NCI-H2107 (cell line): ENCODE results near the gene ALS2.
"Not testable (repeated sequence)": the region's sequence is repeated elsewhere in the genome, so short reads cannot be mapped to it uniquely, and the experiment has no call there.

Source experiments
- DNase-seq: peaks from one replicate; lab custom pipeline; 2025; lab: John Stamatoyannopoulos, UW

Gene ALS2

DNA sequence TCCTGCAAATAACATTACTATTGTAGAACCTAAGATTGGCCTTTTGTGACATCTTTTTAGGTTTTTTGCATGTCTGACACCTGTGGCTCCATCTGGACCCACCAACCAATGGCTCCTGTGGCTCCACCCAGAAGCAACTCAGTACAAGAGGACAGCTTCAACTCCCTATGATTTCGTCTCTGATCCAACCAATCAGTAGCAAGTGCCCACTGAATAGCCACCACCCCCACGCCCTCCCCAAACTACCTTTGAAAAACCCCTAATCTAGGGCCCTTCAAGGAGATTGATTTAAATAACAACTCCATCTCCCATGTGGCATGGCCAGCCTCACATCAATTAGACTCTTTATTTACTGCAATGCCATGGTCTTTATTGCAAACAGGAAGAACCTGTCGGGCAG is 105.9 kb downstream of the ALS2 start:
- no peak for DNase-seq

DNA sequence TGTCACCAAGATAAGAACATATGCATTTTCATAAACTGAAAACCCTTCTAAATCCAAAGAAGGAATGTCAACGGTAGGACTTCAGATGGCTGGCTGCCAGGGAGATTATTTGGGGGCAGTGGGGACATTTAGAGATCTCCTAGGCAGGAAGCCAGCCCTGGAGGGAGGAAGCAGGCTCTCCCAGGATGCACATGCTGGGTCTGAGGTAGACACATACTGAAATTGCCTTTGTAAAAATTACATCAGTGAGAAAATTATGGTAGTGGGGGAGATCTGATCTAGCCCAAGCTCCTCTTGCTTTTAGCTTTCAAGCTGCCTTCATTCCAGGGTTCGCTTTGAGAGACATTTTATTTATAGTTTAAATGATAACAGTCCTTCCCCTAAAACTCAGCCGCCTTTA is 106.4 kb downstream of the ALS2 start:
- DNase-seq, result no peak

DNA sequence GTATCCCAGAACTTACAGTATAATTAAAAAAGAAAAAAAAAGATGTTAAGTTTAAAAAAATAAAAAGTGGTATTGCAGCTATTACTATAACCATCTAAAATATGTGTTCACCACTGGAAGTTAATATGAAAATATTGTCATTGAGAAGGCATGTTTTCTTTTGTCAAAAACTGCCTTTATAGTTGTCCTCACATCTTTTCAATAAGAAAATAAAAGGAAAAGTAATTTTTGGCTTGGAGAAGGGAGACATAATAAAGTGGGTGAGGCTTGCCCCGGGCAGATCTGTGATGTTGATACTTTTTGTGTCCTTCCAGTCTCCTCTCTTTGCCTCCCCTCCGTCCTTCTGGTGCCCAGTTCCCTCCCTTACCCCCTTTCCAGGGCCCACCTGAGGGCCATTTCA is 107.2 kb downstream of the ALS2 start:
- DNase-seq, result no peak

DNA sequence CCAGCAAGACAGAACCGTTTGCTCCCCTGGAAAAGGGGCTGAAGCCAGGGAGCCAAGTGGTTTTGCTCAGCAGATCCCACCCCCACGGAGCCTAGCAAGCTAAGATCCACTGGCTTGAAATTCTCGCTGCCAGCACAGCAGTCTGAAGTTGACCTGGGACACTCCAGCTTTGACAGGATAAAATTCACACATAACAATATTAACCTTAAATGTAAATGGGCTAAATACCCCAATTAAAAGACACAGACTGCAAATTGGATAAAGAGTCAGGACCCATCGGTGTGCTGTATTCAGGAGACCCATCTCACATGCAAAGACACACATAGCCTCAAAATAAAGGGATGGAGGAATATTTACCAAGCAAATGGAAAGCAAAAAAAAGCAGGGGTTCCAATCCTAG is 109.5 kb downstream of the ALS2 start:
- not testable (repeated sequence) for DNase-seq

DNA sequence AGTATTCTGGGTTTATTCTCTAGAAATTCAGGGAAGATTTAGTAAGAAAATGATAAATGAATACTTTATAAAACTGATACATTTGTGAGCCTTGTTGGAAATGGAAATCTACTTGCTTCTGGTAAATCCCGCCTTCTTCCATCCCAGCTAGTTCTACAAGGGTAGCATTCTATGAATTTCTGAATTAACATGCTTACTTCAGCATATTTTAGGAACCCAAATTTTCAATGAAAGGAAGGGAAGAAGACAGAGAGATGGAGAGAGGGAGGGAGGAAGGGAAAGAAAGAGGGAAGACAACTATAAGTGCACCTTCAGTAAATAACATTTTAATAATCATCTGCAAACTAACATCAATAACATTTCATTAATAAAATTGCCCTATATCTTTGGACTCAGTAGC is 110.9 kb downstream of the ALS2 start:
- no peak for DNase-seq

DNA sequence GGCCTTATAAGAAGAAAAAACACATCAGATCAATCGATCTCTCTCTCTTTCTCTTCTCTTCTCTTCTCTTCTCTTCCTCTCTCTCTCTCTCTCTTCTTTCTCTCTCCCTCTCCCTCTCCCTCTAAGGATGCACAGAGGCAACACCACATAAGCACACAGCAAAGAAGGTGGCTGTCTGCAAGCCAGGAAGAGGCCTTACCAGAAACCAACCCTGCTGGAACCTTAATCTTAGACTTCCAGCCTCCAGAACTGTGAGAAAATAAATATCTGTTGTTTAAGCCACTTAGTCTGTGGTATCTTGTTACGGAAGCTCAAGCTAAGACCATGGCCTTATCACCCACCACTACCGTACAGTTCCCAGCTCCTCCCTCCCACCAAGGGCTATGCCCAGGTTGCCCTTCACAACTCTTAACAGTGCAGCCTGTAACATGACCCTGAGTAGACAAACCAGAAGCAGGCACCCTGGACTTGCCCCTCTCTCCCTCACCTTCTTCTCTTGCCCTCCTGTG is 112.3 kb downstream of the ALS2 start:
- no peak for DNase-seq

DNA sequence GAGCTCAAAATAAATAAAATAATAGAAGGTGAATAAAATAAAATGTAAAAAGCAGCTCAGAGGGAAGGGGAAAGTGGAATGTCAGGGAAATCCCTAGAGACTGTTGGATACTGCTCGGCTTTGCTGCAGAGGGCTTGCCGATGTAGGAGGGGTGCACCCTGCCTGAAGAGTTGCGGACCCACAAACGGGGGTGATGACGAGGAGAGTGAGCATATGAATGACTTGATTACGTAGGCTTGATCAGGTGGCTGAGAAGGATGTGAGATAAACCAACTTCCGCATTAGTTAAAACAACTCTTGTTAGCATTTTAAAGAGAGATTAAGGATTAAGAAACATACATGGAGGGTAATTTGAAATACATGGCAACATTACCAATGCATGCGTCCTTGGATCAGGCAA is 116.4 kb downstream of the ALS2 start:
- DNase-seq, result no peak

DNA sequence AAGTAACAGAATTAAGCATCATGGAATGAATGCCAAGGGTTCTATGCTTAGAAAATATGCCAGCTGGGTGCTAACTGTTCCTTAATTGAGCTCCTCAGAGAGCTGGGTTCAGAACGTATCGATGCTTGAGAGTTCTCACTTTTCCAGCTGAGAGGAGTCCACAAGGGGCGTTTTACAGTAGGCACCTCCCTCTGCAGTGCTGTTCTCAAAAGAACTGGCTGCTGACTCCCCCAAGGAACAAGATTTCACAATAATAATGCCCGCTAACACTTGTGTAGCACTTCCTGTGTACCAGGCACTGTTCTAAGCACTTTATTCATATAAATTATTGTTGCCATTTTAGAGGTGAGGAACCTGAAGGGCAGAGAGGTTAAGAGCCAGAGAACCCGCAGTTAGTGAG is 119.4 kb downstream of the ALS2 start:
- no peak for DNase-seq

DNA sequence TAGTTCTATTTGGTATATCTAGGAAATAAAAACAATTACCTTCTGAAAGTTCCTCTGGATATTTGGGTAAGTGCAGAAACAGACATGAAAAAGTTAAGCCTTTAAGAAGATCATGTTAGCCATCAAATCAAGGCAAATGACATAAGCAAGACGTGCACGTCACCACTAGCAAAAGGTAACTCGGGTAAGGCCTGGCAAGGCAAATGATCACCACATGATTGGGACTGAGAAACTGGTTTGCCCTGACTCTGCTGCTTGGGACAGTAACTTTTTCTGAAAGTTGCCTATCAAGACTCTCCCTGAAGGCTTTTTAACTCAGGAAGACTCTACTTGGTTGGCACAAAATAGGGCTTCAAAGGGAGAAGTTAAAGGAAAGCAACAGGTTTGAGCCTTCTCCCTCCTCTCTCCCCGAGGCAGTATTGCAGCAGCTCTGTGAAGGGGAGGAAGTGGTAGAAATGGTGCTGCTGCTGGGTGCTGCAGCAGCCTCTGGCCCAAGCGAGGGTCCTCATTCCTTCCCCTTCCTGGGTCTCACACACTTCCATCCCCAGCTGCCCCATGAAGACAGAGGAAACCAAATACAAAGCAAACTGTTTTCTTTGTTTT is 120.3 kb downstream of the ALS2 start:
- DNase-seq, result no peak

DNA sequence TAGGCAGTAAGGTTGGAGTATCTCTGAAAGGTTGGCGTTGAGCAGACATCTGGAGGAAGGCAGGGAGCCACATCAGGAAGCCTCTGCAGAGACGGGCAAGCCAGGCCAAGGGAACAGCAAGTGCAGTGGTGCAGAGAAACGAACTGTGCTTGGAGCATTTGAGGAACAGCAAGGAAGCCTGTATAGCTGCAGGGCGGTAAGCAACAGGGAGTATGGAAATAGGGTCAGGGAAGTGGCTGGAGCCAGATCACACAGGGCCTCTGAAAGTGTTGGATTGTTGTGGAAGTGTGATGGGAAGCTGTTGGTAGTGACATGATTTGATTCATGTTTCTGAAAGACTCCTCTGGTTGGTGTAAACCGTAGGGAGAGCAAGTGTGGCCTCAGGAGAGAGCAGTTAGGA is 124.0 kb downstream of the ALS2 start:
- DNase-seq, result no peak

DNA sequence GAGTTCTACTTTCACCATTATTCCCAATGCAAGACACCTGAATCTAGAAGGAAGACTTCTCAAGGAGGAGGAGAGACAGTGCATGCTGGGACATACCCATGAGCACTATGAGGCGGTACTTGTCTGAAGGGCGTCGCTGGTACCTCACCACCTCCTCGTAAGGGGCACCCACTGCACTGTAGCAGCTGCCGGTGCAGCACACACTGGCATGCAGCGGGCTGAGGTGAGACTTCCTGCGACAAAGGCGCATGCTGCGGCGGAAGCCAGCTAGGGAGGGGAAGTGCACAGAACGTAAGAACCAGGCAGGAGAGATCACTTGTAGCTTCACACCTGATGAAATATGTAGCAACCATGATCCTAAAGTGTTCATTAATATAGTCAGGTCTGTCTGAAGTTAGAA is 124.6 kb downstream of the ALS2 start:
- no peak for DNase-seq

DNA sequence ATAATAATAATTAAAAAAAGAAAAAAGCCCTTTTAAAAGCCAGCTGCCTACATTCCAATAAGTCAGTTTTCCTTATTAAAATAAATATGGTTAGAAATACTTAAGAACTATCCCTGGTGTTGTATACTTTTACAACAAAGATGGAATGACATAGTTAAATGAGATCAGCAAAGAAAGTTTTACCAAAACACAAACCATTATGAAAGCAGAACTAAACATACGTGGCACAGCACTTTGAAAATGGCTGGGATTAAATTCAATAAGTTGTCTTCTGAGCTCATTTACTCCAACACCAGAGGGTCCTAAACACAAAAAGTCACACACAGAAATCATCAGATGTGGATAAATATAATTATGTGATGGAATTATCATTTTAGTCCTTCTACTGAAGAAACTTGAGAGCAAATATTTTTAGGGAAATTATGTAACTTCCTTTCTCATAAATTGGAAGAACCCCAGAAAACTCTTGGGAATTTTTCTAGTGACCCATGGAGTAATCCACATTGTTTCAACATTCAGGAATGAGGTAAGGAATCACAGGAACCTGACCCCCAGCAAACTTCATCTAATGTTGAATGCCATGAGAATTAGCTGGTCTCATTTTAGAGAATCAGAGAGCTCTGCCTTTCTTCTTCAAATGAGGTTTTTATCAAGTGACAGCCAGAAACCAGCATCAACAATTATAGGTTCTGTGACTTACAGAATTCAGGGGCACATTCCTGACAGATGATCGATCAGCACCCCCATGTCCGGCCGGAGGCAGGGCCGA is 125.9 kb downstream of the ALS2 start:
- DNase-seq, result no peak

DNA sequence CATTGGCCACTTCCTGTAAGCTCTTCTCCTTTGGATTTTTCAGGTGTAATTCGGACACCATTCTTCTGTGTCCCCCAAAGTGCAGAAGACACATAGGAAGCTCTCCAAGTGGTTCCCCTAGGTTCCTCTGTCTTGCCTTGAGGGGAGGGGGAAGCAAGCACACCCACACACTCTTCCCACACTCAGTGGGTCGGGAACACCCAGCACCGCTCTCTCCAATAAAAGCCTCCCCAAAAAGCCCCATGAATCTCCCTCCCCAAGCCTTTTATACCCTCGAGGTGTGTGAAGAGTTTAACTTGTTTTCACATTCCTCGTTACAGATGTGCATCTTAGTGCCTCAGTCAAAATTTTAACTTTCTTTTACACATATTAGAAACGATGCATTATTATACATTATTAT is 127.5 kb downstream of the ALS2 start:
- no peak for DNase-seq
